GM12874 (cell line): Measurements from ENCODE around the gene REPS1.

Source experiments
- TF ChIP-seq, protein P1 (sequence below): IDR thresholded peaks from 2 replicates; pipeline ENCODE4 v1.5.1; 2011; ENCODE audit warnings: low read depth, mild to moderate bottlenecking, control low read depth, low read length, moderate library complexity; ENCODE audit not compliant: insufficient read depth

REPS1 gene

DNA sequence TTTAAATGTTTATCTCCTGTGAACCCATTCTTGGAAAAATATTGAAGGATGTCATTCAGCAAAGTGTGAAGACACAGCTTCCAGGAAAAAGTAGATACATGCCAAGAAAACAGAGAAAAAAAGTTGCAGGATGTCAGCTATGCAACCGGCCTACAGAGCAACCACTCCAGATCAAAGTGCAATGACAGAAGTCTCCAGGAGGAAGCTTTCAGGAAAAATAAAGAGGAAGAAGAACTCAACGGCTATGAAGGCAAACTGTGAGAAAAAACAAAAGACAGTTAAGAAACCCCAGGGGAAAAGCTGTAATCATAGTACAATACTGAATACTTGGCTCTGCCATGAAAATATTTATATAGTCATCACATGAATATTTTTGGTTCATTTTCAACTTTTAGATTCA, 30.6 kb downstream of the REPS1 start:
- TF ChIP-seq, protein P1, sequence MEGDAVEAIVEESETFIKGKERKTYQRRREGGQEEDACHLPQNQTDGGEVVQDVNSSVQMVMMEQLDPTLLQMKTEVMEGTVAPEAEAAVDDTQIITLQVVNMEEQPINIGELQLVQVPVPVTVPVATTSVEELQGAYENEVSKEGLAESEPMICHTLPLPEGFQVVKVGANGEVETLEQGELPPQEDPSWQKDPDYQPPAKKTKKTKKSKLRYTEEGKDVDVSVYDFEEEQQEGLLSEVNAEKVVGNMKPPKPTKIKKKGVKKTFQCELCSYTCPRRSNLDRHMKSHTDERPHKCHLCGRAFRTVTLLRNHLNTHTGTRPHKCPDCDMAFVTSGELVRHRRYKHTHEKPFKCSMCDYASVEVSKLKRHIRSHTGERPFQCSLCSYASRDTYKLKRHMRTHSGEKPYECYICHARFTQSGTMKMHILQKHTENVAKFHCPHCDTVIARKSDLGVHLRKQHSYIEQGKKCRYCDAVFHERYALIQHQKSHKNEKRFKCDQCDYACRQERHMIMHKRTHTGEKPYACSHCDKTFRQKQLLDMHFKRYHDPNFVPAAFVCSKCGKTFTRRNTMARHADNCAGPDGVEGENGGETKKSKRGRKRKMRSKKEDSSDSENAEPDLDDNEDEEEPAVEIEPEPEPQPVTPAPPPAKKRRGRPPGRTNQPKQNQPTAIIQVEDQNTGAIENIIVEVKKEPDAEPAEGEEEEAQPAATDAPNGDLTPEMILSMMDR, result no peak

DNA sequence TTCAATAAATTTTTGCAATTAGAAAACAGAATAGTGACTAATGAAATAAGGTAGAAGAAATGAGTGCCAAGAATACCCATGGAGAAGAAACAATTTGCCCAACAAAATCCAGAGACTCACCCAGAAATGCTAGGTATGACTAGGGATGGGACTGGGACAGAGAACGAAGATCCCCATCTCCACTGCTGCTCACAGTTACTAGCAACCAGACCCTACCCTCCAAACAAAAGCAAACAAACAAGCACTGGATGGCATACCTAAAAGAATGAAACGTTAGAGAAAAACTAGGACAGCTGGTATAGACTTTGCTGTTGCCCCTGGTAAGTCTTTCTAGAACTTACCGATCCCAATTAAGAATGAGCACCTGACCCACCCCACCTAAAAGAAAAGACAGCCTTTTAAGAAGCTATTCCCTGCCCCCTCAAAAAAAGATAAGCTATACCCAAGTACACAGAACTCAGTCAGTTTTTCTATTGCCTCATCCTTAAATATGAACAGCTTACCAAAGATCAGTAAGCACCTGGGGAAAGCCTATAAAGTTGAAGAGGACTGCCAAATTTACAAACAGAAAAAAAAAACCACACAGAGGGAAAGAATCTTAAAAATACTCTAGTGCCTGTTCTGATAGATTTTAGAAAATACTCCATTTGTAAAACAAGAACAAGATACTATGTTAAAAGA, 31.7 kb downstream of the REPS1 start:
- TF ChIP-seq, protein P1, result no peak

DNA sequence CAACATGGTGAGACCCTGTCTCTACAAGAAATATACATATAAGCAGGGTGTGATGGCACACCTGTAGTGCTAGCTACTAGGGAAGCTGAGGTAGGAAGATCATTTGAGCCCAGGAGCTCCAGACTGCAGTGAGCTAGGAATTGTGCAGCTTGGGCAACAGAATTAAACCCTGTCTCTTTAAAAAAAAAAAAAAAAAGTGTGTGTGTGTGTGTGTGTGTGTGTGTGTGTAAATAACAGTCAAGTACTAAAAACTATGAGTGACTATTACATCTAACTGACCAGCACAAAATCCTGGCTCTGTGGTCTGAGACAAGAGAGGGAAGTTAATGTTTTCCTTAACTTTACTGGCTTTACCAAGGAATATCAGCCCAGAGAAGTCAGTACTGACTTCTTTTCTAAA, 32.8 kb downstream of the REPS1 start:
- TF ChIP-seq, protein P1, result no peak

DNA sequence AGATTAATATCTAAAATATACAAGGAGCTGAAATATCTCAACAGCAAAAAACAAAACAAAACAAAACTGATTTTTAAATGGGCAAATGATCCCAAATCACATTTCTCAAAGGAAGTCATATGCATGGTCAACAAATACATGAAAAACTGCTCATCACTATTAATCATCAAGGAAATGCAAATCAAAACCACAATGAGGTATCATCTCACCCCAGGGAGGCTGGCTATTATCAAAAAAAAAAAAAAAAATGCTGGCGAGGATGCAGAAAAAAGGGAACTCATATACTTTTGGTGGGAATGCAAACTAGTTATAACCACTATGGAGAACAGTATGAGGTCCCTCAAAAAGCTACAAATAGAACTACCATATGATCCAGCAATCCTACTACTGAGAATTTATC, 34.6 kb downstream of the REPS1 start:
- TF ChIP-seq, protein P1, result no peak

DNA sequence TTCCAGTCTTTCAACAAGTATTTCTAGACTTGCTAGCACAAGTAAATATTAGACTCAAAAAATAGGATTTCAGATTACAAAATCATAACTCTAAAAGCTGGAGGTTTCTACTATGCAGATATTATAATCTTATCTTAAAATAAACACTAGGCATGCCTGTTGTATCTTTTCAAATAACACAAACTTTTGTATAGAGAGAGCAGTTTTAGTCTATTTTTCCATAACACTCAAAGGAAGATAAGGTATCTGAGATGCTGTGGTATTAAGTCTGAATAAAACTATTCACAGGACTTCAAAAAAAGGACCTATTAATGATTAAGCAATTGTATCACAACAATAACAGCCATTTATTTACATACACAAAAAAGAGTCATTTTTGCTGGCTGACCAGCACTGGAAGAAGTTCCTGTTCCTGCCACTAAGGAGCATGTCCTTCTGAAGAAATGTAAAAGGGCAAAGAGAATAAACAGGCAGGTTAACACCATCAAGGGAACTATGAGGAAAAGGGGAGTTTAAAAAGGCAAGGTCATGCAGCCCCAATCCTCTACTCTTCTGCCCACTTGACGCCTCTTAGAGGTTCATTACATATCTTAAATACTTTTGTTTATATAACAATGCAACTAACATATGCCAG, 39.4 kb downstream of the REPS1 start:
- TF ChIP-seq, protein P1, result no peak

DNA sequence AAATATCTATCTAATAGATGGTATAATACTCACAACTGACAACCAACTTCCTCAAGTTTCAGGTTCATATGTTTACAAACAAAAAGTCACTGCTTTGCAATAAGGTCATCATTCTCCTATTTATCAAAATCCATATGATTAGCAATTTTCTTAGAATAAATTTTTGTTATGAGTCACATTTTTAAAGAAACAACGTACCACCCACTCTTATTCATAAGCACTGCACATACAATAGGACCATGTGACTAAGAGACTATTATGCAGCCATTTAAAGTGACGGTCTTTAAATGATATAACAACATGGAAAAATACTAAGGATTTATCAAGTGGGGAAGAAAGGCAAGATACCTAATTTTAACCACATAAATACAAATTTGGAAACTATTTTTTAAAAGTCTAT, 40.0 kb downstream of the REPS1 start:
- TF ChIP-seq, protein P1, result no peak

DNA sequence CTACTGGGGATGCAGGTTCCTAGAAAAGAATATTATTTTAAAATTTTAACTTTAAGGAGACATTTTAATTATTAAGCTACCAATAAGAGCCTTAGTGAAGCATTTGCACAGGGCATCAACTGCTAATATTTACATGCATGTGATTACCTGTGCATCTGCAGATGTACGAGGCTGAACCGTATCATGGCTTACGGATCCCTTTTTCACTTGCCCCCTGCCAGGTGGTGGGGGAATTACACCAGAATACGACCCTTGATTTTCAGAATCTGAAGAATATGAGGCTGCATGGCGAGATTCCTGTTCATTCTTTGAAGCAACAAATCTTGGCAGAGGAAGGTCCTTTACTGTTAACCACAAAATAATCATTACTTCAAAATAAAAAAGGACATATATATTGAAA, 42.7 kb downstream of the REPS1 start:
- TF ChIP-seq, protein P1, result no peak
